GM21367 (cell line): ENCODE data around the gene SP4.

Source experiments
- ATAC-seq: cut with Tn5 transposase; IDR thresholded peaks from one replicate; pipeline ENCODE4 v1.9.1; 2021; ENCODE audit not compliant: unreplicated experiment

Gene SP4

GRCh38 chr7:21427871-21428658 is at the start of gene SP4:
TSS of gene SP4 (plus strand) at chr7:21428083. CDS start at chr7:21428252, 169 bp downstream.
- ATAC-seq, result peak; percentile 65

- ATAC-seq, result peak; percentile 77
Measured at GRCh38 chr7:21383227-21384220, 44.4 kb upstream of the SP4 start.

GRCh38 chr7:21393937-21394336 is 33.9 kb upstream of the SP4 start:
- ATAC-seq, result no peak

GRCh38 chr7:21401944-21402343 is 25.9 kb upstream of the SP4 start:
- ATAC-seq, result no peak

GRCh38 chr7:21407796-21408480 is 19.9 kb upstream of the SP4 start:
- no peak for ATAC-seq

GRCh38 chr7:21408481-21408820 is 19.4 kb upstream of the SP4 start:
- no peak for ATAC-seq

GRCh38 chr7:21412410-21412851 is 15.5 kb upstream of the SP4 start:
- ATAC-seq, result peak; percentile 83

GRCh38 chr7:21412957-21413356 is 14.9 kb upstream of the SP4 start:
- no peak for ATAC-seq

GRCh38 chr7:21413502-21413901 is 14.4 kb upstream of the SP4 start:
- ATAC-seq, result no peak

GRCh38 chr7:21414795-21415393 is 13.0 kb upstream of the SP4 start:
- ATAC-seq, result no peak

GRCh38 chr7:21417647-21418046 is 10.2 kb upstream of the SP4 start:
- ATAC-seq, result no peak

GRCh38 chr7:21422751-21423150 is 5.1 kb upstream of the SP4 start:
- ATAC-seq, result no peak

GRCh38 chr7:21425290-21425689 is 2.6 kb upstream of the SP4 start:
- ATAC-seq, result no peak

- no peak for ATAC-seq
Measured at GRCh38 chr7:21426286-21427181, 1.3 kb upstream of the SP4 start.

- peak; percentile 78 for ATAC-seq
Measured at GRCh38 chr7:21427182-21427870, 557 bp upstream of the SP4 start.

GRCh38 chr7:21428659-21428941 is 717 bp downstream of the SP4 start:
- ATAC-seq, result no peak

- no peak for ATAC-seq
Measured at GRCh38 chr7:21429021-21429420, 1.1 kb downstream of the SP4 start.

GRCh38 chr7:21429786-21430574 is 2.1 kb downstream of the SP4 start:
- no peak for ATAC-seq

- no peak for ATAC-seq
Measured at GRCh38 chr7:21430575-21430954, 2.7 kb downstream of the SP4 start.
